Thymus (tissue), 11 donors: ENCODE data around the gene SLC25A34. TPM values are rescaled to one million over a fixed set of nuclear protein-coding genes. Genes with fewer than 3 reads are reported as not detected.

Experiments
- DNase-seq, 9 donors: peaks; one replicate each; pipeline ENCODE4 v3.0.0-alpha.2; 2013; ENCODE audit warnings: low spot score in 9 of 9, low read depth in 6 of 9, missing footprints in 1 of 9
- H3K27ac ChIP-seq, 2 donors: one replicate each; pipeline ENCODE4 v1.5.1; 2013; ENCODE audit warnings: control low read depth in 1 of 2, low read depth in 1 of 2, low read length in 1 of 2, mild to moderate bottlenecking in 1 of 2, moderate library complexity in 1 of 2
- H3K27me3 ChIP-seq, 2 donors: one replicate each; pipeline ENCODE4 v1.5.1; 2013; ENCODE audit warnings: low read length in 1 of 2; ENCODE audit not compliant: control insufficient read depth in 2 of 2, insufficient read depth in 1 of 2
- H3K36me3 ChIP-seq, 2 donors: one replicate each; pipeline ENCODE4 v1.5.1; 2013; ENCODE audit warnings: low read length in 1 of 2, mild to moderate bottlenecking in 1 of 2, moderate library complexity in 1 of 2; ENCODE audit not compliant: control insufficient read depth in 2 of 2, insufficient read depth in 2 of 2
- H3K4me1 ChIP-seq, 2 donors: one replicate each; pipeline ENCODE4 v1.5.1; 2013; ENCODE audit warnings: low read length in 2 of 2; ENCODE audit not compliant: control insufficient read depth in 2 of 2, insufficient read depth in 2 of 2
- H3K4me3 ChIP-seq, 2 donors: one replicate each; pipeline ENCODE4 v1.5.1; 2013; ENCODE audit warnings: low read length in 2 of 2, control low read depth in 1 of 2, mild to moderate bottlenecking in 1 of 2
- H3K9me3 ChIP-seq, 2 donors: one replicate each; pipeline ENCODE4 v1.5.1; 2013; ENCODE audit warnings: low read length in 1 of 2, mild to moderate bottlenecking in 1 of 2; ENCODE audit not compliant: control insufficient read depth in 2 of 2, insufficient read depth in 1 of 2
- WGBS: extraction: QIAGEN DNeasy Blood & Tissue Kit; methylation state at CpG from one replicate; pipeline ENCODE4 v1.1.7; 2013; 5-methylcytosine and 5-hydroxymethylcytosine counted together
- polyA plus RNA-seq: library from polyadenylated mRNA; stranded (reverse); fragments of 200-250 nt; gene quantifications from one replicate; pipeline ENCODE4 v1.2.3, GENCODE V29; 2013
- total RNA-seq: library from RNA; stranded (reverse); fragments of 120-200 nt; gene quantifications from one replicate; pipeline ENCODE4 v1.2.4, GENCODE V29; 2013
- donor health status: healthy.

The SLC25A34 gene
- total and polyA plus RNA-seq, 2 donors, result 0.42 to 2.4 TPM

DNA sequence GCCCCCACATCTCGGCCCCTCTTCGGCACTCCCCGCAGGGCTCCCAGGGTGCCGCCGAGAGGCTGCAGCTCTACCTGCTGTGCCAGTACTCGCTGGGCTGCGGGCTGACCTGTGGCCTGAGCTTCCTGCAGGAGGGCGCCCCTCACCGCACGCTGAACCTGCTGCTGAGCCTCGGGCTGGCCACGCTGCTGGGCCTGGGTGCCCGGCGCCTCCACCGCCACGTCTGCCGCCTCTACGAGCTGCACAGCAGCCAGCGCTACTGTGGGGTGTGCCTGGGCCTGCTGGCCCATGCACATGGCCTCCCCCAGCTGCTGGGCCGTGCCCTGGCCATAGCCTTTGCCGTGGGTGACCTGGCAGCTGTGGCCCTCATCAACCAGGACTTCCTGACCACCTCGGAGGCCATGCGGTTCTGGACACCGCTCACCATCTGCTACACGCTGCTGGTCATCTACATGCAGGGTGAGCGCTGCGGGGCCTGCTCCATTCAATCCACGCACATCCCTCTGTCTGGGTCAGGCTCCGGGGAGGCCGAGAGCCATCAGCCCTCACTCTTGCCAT, 8.1 kb downstream of the SLC25A34 start:
- H3K27ac ChIP-seq, result no peak overlapping the region
- H3K4me1 ChIP-seq, result no peaks in the 10 kb centered on the region
- H3K9me3 ChIP-seq, result no peaks in the 10 kb centered on the region
- DNase-seq, result no peak
- no peaks in the 10 kb centered on the region for H3K36me3 ChIP-seq
- no peaks in the 10 kb centered on the region for H3K27me3 ChIP-seq
- WGBS, result 95% methylated on average over 30 of the region's 30 CpGs
- H3K4me3 ChIP-seq, result no peak overlapping the region

DNA sequence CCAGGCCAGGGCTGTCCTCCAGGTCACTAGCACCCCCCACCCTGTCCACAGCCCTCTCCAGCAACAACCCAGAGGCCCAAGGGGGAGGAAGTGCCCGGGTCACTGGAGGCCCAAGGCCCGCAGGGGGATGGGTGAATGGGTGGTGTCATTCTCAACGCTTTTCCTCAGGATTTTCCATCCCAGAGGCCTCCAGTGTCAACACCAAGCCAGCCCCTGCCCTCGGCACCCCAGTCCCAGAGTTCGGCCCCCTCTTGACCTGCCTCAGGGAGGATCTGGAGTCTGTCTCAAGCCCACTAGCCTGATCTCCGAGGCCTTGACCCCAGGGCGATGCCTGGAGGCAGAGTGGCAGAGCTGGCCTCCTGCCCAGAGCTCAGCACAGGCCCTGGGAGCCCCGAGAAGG, 11.3 kb downstream of the SLC25A34 start:
- H3K27ac ChIP-seq, result no peak overlapping the region

DNA sequence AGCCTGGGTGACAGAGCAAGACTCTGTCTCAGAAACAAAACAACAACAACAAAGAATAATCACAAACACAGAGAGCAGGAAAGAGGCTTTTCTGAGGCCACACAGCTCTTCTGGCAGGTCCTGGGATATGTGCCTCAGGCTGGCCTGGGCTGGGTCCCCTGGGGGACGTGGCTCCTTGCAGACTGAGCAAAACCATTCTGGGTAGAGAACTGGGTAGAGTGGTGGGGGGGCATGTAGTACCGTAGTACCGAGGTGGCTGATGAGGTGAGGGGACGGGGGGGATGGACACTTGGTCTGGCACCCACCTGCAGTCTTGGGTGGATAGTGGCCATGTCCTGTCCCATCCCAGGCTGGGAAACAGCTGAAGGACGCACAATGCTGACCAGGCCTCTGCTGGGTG, 12.2 kb downstream of the SLC25A34 start:
- Histone ChIP-seq H3K4me1 (no peaks in the 10 kb centered on the region), H3K27me3 (no peaks in the 10 kb centered on the region), H3K27ac (no peak overlapping the region), H3K36me3 (no peaks in the 10 kb centered on the region), H3K4me3 (no peak overlapping the region), H3K9me3 (no peaks in the 10 kb centered on the region)
- DNase-seq, result no peak
- 94% methylated on average over 5 of the region's 5 CpGs for WGBS

More for the DNA sequence above, 11.3 kb downstream of the SLC25A34 start:
- DNase-seq, result no peak
- Histone ChIP-seq H3K36me3 (no peaks in the 10 kb centered on the region), H3K9me3 (no peaks in the 10 kb centered on the region), H3K4me1 (no peaks in the 10 kb centered on the region), H3K4me3 (no peak overlapping the region), H3K27me3 (no peaks in the 10 kb centered on the region)
- 89% methylated on average over 8 of the region's 8 CpGs for WGBS

DNA sequence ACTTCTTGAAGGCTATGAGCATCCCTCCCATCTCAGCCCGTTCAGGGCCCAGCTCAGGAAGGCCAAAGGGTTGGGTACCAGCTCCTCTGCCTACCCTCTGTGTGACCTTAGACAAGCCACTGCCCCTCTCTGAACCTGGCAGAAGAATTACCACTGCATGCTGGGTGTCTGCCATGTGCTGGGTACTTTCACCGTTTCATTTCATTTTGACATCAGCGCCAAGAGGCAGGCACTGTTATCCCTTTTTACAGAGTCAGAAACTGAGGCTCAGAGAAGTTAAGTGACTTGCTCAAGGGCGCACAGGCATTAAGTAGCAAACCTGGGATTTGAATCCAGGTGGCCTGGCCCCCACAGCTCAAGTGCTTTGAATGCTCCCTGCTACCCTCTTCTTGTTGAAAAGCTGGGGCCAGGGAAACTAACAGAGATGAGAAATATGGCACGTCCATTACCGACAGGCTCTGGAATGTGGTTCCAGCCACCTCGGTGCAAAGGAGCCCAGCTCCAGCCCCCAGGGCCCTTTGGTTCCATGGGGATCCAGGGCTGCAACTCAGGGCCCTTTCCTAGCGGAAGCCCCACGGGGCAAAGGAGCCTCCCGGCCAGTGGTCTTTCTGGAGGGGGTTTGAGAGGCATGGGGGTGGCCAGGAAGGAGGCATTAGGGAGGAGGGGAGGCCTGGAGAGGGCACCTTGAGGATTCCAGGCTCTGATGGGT, 12.8 kb downstream of the SLC25A34 start:
- DNase-seq, result no peak
- no peaks in the 10 kb centered on the region for H3K9me3 ChIP-seq
- no peak overlapping the region for H3K4me3 ChIP-seq
- no peaks in the 10 kb centered on the region for H3K36me3 ChIP-seq
- no peaks in the 10 kb centered on the region for H3K4me1 ChIP-seq
- no peak overlapping the region for H3K27ac ChIP-seq
- H3K27me3 ChIP-seq, result peaks cover 0 to 4% of the 10 kb centered on the region in 2 donors
- 96% methylated on average over 10 of the region's 10 CpGs for WGBS

DNA sequence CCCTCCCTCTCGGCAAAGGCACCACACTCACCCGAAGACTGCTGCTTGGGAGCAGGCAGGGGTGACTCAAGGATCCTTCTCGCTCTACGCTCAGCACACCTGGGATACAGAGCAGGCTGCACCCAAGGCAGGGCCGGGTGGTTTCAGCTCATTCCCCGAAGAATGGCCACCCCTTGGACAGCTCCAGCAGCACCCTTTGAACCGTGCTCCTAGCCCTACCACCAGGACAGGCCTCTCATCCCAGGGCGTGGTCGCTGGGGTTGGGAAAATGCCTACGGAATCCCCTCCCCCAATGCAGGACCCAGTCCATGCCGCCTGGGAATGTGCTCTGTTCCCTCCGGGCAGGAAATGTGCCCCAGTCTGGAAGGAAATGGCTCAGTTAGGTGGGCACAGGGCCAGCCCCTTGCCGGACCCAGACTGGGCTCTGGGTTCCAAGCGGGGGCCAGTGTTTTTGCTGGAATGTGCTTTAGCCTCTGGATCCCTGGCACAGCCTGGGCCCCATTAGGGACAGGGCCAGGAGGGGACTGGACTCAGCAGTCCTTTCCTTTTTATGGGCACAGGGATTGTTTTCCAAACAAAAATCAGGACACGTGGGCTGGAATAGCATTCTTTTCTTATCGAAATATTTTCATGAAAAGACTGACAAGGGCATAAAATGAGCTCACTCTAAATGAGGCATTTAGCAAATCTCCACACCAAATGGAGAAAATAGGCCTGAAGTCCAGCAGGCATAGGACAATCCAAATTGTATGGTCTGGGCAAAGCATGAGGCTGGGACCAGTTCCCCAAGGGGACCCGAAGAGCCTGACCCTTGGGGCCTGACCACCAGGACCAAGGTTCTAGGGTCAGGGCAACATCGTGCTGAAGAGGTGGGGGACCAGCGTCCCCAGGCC, 13.6 kb downstream of the SLC25A34 start:
- H3K36me3 ChIP-seq, result no peaks in the 10 kb centered on the region
- WGBS, result 83% methylated on average over 19 of the region's 19 CpGs
- no peak for DNase-seq
- no peaks in the 10 kb centered on the region for H3K9me3 ChIP-seq
- H3K4me1 ChIP-seq, result no peaks in the 10 kb centered on the region
- H3K27me3 ChIP-seq, result peaks cover 0 to 4% of the 10 kb centered on the region in 2 donors
- no peak overlapping the region for H3K27ac ChIP-seq
- no peak overlapping the region for H3K4me3 ChIP-seq

DNA sequence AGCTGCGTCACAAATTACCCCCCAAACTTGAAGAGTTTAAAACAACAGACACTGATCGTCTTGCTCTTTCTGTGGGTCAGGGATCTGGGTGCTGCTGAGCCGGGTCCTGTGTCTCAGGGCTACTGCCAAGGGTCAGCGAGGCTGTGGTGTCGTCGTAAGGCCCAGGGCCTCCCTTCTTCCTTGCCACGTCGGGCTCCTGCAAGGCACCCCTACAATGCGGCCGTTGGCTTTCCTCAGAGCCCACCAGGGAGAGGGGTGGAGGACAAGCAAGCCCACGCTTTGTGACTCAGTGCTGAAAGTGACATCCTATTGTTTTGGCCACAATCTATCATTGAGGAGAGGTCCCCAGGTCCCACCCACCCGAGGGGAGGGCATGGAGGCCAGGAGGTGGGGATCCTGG, 14.9 kb downstream of the SLC25A34 start:
- 94% methylated on average over 12 of the region's 12 CpGs for WGBS
- H3K4me3 ChIP-seq, result no peak overlapping the region
- no peak overlapping the region for H3K27ac ChIP-seq
- no peak for DNase-seq
- no peaks in the 10 kb centered on the region for H3K9me3 ChIP-seq
- H3K27me3 ChIP-seq, result peaks cover 0 to 12% of the 10 kb centered on the region in 2 donors
- H3K4me1 ChIP-seq, result no peaks in the 10 kb centered on the region
- no peaks in the 10 kb centered on the region for H3K36me3 ChIP-seq

DNA sequence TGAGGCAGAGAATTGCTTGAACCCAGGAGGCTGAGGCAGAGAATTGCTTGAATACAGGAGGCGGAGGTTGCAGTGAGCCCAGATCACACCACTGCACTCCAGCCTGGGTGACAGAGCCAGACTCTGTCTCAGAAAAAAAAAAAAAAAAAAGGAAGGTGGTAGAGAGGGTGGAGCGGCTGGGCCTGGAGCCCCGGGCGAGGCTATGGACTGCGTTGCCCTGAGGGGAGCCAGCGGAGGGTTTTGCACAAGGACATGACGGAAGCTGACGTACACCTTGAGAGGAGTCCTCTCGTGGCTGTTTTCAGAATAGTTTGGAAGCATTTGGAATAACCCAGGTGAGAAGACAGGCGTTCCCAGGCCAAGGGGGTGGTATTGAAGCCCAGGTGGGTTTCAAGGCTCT, 15.7 kb downstream of the SLC25A34 start:
- peaks cover 6 to 20% of the 10 kb centered on the region in 2 donors for H3K27me3 ChIP-seq
- H3K9me3 ChIP-seq, result no peaks in the 10 kb centered on the region
- peaks cover 6 to 7% of the 10 kb centered on the region in 2 donors for H3K4me1 ChIP-seq
- no peaks in the 10 kb centered on the region for H3K36me3 ChIP-seq
- no peak overlapping the region for H3K4me3 ChIP-seq
- H3K27ac ChIP-seq, result no peak overlapping the region
- DNase-seq, result no peak
- WGBS, result 91% methylated on average over 10 of the region's 10 CpGs

DNA sequence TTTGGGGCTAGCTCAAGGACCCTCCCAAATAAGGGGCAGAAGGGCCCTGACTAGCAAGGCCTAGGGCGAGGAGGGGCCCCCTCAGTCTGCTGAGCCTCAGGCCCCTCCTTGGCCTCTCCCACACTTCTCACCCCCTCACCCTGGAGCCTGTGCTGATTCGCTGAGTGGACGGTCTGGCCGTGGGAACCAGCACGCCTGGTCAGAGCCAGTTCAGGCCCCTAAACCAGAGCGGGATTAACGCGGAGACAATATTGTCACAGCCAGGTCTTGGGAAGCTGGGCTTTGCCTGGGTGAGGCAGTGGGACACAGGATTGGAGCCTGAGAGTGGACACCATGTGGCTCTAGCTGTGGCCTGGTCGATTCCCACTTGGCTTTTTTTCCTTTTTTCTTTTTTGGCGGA, 17.7 kb downstream of the SLC25A34 start:
- Histone ChIP-seq H3K9me3 (no peaks in the 10 kb centered on the region), H3K36me3 (no peaks in the 10 kb centered on the region), H3K4me3 (no peak overlapping the region), H3K27me3 (peaks cover 22 to 39% of the 10 kb centered on the region in 2 donors), H3K4me1 (peaks cover 6 to 8% of the 10 kb centered on the region in 2 donors), H3K27ac (no peak overlapping the region)
- 88% methylated on average over 10 of the region's 10 CpGs for WGBS
- no peak for DNase-seq
